Measurements from ENCODE around the gene SCGB1C1. TPM values are rescaled to one million over a fixed set of nuclear protein-coding genes. Genes with fewer than 3 reads are reported as not detected.
A peak's percentile ranks its signal among the peaks of the same experiment; 100 is the strongest.

Gene SCGB1C1
- total and polyA plus RNA-seq, 9 of the 15 experiments (the other 6 are each of a cell fraction or from before 2014, with no cell fraction given) = not detected

DNA sequence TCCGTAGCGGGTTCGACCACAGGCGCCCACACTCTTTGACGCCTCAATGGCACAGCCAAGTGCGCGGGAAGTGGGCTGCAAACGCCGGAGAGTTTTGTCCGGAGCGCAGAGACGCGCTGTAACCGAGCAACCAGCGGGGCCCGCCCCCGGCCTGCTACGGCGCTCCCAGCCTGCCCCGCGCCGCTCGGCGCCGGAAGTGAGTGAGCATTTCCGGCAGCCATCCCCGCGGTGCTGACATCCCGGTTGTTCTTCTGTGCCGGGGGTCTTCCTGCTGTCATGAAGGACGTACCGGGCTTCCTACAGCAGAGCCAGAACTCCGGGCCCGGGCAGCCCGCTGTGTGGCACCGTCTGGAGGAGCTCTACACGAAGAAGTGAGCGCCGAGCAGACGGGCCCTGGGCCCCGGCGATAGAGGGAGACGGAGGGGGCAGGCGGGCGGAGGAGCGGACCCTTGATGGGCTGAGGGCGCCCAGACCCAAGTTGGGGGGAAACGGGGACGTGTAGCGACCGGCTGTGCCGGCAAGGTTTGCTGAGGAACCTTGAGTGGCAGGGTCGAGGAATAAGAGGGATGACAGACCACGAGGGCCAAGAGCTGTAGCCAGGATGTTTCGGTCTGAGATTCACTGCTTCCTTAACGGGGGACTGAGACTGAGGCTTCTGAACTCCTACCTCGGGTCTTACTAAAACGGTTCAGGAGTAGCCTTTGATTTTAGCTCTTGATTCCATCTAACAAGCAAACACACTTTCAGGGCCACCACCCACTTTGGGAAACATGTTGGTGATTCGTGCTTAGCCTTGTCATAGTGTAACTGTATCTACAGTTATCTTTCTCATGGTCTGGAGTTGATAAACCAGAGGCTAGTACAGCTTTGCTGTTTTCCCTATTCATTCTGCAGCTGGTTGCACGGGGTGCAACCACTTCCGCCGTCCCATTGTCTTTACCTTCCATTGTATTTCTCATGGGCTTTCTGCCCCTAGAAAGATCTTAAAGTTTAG, 44.2 kb downstream of the SCGB1C1 start, which contains the start of gene PSMD13 (continued):
- no peak for TF ChIP-seq EP300 (IDR thresholded peaks at IDR 0.05; ENCODE audit: low read length)
- TF ChIP-seq, protein P1, sequence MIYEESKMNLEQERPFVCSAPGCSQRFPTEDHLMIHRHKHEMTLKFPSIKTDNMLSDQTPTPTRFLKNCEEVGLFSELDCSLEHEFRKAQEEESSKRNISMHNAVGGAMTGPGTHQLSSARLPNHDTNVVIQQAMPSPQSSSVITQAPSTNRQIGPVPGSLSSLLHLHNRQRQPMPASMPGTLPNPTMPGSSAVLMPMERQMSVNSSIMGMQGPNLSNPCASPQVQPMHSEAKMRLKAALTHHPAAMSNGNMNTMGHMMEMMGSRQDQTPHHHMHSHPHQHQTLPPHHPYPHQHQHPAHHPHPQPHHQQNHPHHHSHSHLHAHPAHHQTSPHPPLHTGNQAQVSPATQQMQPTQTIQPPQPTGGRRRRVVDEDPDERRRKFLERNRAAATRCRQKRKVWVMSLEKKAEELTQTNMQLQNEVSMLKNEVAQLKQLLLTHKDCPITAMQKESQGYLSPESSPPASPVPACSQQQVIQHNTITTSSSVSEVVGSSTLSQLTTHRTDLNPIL (CRISPR knock-in tag; IDR thresholded peaks at IDR 0.05) = no peak
- TF ChIP-seq XRCC5 (IDR thresholded peaks at IDR 0.05; ENCODE audit: low read depth, low read length) = no peak
- peak; percentile 95 for TF ChIP-seq SAP30 (IDR thresholded peaks at IDR 0.05; ENCODE audit: borderline replicate concordance, insufficient read depth, low read depth, low read length, poor library complexity, severe bottlenecking)
- no peak for TF ChIP-seq HEY1 (CRISPR knock-in tag; IDR thresholded peaks at IDR 0.05; ENCODE audit: borderline replicate concordance)
- no peak for TF ChIP-seq BRCA1 (IDR thresholded peaks at IDR 0.05)
- no peak for TF ChIP-seq BRCA1 (CRISPR knock-in tag; IDR thresholded peaks at IDR 0.05)
- no peak for TF ChIP-seq ZFP36 (IDR thresholded peaks at IDR 0.05; ENCODE audit: low read depth, low read length, partially characterized antibody)
- TF ChIP-seq LARP7 (IDR thresholded peaks at IDR 0.05) = no peak
- peak; percentile 55; the same call in 1 of the 2 replicates for TF ChIP-seq L3MBTL2 (IDR thresholded peaks at IDR 0.05)
- no peak for TF ChIP-seq PHB2 (IDR thresholded peaks at IDR 0.05; ENCODE audit: low read depth)
- TF ChIP-seq ZNF75A (CRISPR knock-in tag; IDR thresholded peaks at IDR 0.05) = no peak
- TF ChIP-seq, protein P2, sequence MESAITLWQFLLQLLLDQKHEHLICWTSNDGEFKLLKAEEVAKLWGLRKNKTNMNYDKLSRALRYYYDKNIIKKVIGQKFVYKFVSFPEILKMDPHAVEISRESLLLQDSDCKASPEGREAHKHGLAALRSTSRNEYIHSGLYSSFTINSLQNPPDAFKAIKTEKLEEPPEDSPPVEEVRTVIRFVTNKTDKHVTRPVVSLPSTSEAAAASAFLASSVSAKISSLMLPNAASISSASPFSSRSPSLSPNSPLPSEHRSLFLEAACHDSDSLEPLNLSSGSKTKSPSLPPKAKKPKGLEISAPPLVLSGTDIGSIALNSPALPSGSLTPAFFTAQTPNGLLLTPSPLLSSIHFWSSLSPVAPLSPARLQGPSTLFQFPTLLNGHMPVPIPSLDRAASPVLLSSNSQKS (CRISPR knock-in tag; IDR thresholded peaks at IDR 0.05) = no peak
- TF ChIP-seq ADNP (tag; IDR thresholded peaks at IDR 0.05) = no peak
- TF ChIP-seq HDAC8 (tag; IDR thresholded peaks at IDR 0.05) = no peak
- no peak for TF ChIP-seq YBX1 (IDR thresholded peaks at IDR 0.05)
- no peak for TF ChIP-seq MED1 (CRISPR knock-in tag; IDR thresholded peaks at IDR 0.05; ENCODE audit: borderline replicate concordance)
- TF ChIP-seq, protein P3, sequence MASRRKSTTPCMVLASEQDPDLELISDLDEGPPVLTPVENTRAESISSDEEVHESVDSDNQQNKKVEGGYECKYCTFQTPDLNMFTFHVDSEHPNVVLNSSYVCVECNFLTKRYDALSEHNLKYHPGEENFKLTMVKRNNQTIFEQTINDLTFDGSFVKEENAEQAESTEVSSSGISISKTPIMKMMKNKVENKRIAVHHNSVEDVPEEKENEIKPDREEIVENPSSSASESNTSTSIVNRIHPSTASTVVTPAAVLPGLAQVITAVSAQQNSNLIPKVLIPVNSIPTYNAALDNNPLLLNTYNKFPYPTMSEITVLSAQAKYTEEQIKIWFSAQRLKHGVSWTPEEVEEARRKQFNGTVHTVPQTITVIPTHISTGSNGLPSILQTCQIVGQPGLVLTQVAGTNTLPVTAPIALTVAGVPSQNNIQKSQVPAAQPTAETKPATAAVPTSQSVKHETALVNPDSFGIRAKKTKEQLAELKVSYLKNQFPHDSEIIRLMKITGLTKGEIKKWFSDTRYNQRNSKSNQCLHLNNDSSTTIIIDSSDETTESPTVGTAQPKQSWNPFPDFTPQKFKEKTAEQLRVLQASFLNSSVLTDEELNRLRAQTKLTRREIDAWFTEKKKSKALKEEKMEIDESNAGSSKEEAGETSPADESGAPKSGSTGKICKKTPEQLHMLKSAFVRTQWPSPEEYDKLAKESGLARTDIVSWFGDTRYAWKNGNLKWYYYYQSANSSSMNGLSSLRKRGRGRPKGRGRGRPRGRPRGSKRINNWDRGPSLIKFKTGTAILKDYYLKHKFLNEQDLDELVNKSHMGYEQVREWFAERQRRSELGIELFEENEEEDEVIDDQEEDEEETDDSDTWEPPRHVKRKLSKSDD (conservative IDR thresholded peaks at IDR 0.05; ENCODE audit: low read length) = no peak
- TF ChIP-seq ZNF551 (CRISPR knock-in tag; IDR thresholded peaks at IDR 0.05) = no peak
- TF ChIP-seq, protein P4, sequence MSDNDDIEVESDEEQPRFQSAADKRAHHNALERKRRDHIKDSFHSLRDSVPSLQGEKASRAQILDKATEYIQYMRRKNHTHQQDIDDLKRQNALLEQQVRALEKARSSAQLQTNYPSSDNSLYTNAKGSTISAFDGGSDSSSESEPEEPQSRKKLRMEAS (CRISPR knock-in tag; IDR thresholded peaks at IDR 0.05) = peak; percentile 27; the same call in 1 of the 2 replicates
- TF ChIP-seq MAZ (CRISPR knock-in tag; conservative IDR thresholded peaks at IDR 0.05 in 1 of 2, IDR thresholded peaks at IDR 0.05 in 1 of 2) = peak; percentile 55 to 65; a peak in 3 of 4 replicates

All from K562 (cell line).